Gastroesophageal sphincter (tissue), 2 donors: ENCODE results near the gene TMEM108.

ENCODE experiments used
- EP300 ChIP-seq: sonication (generic); formaldehyde crosslinking; IDR thresholded peaks from one replicate; pipeline ENCODE4 v1.6.1; 2017; ENCODE audit warnings: antibody characterized with exemption, mild to moderate bottlenecking
- POLR2A ChIP-seq, 2 donors: fragments of 450-650 bp; IDR thresholded peaks; one replicate each; pipeline ENCODE4 v1.6.1; 2017; ENCODE audit warnings: antibody characterized with exemption in 2 of 2, mild to moderate bottlenecking in 2 of 2, moderate library complexity in 1 of 2
- POLR2AphosphoS5 ChIP-seq: sonication (generic); formaldehyde crosslinking; IDR thresholded peaks from one replicate; pipeline ENCODE4 v1.6.1; 2017; ENCODE audit warnings: antibody characterized with exemption

- TF ChIP-seq POLR2A (IDR thresholded peaks at IDR 0.05): no peak
- TF ChIP-seq EP300: no peak
- no peak for TF ChIP-seq POLR2AphosphoS5
Measured at GRCh38 chr3:133360476-133360875, 322.3 kb downstream of the TMEM108 start.
